ENCODE data around the gene ZNF385D.

GRCh38 chr3:21621181-21621651, 129.8 kb downstream of the ZNF385D start:
- TF ChIP-seq POLR2AphosphoS5 (IDR thresholded peaks at IDR 0.05; ENCODE audit: insufficient read depth in 1 of 2, low read depth in 1 of 2): no peak
- no peak for TF ChIP-seq POLR2A (IDR thresholded peaks at IDR 0.05)
